Uterus (tissue), 4 donors: ENCODE results near the gene RAB11FIP4. TPM values are rescaled to one million over a fixed set of nuclear protein-coding genes. Genes with fewer than 3 reads are reported as not detected.

ENCODE experiments used
- DNase-seq, 2 donors: peaks; one replicate each; pipeline ENCODE4 v3.0.0-alpha.2; 2019 to 2020
- H3K27ac ChIP-seq, 2 donors: fragments of 200-600 bp; sonication (generic); 1 replicate in 1 of 2; 2 replicates in 1 of 2; pipeline ENCODE4 v1.5.1; 2016 to 2018
- H3K27me3 ChIP-seq, 2 donors: fragments of 200-600 bp; sonication (generic); one replicate each; pipeline ENCODE4 v1.5.1; 2018 to 2019; ENCODE audit warnings: control low read depth in 1 of 2
- H3K36me3 ChIP-seq, 2 donors: fragments of 200-600 bp; sonication (generic); one replicate each; pipeline ENCODE4 v1.5.1; 2019; ENCODE audit warnings: control low read depth in 1 of 2
- H3K4me1 ChIP-seq, 2 donors: fragments of 200-600 bp; sonication (generic); one replicate each; pipeline ENCODE4 v1.5.1; 2018 to 2019; ENCODE audit warnings: control low read depth in 1 of 2
- H3K4me3 ChIP-seq, 2 donors: fragments of 200-600 bp; sonication (generic); 1 replicate in 1 of 2; 2 replicates in 1 of 2; pipeline ENCODE4 v1.5.1; 2018 to 2019; ENCODE audit warnings: mild to moderate bottlenecking in 1 of 2
- H3K9me3 ChIP-seq, 2 donors: fragments of 200-600 bp; sonication (generic); one replicate each; pipeline ENCODE4 v1.5.1; 2019; ENCODE audit warnings: control low read depth in 1 of 2
- CTCF ChIP-seq, 4 experiments: fragments of 200-600 bp in 2 of 4; fragments of 450-650 bp in 2 of 4; sonication (generic) in 2 of 4; IDR thresholded peaks; one replicate each; pipeline ENCODE4 v1.5.1; 2016 to 2019; ENCODE audit warnings: antibody characterized with exemption in 4 of 4, mild to moderate bottlenecking in 2 of 4, moderate library complexity in 1 of 4
- POLR2A ChIP-seq, 2 donors: fragments of 450-650 bp; IDR thresholded peaks; one replicate each; pipeline ENCODE4 v1.6.1; 2016; ENCODE audit warnings: antibody characterized with exemption in 2 of 2, mild to moderate bottlenecking in 1 of 2, moderate library complexity in 1 of 2
- intact Hi-C: fragments of 100-400 bp; cut with DNase I; formaldehyde crosslinking; loops from one replicate; pipeline ENCODE4 v1.15.1; 2023; ENCODE audit warnings: low total_unique reads
- total RNA-seq, 4 donors: library from RNA; depleted of rRNA in 3 of 4; stranded (reverse); fragments of >200 nt in 3 of 4; gene quantifications; one replicate each; pipeline versions ENCODE4 v1.1.0 to v1.2.4, GENCODE V29; 2014 to 2023
- donor health status: DM: yes; HTN: yes; CAD: no.

The RAB11FIP4 gene
- total RNA-seq, 4 donors from 2014 or later: 7.2 to 12.0 TPM; not detected in 2

- TF ChIP-seq CTCF (IDR thresholded peaks at IDR 0.05) (no peak), POLR2A (IDR thresholded peaks at IDR 0.05) (no peak)
- intact Hi-C loops: no loop called here
- DNase-seq: no peak
- no peak overlapping the region for H3K4me3 ChIP-seq
- no peak overlapping the region for H3K27ac ChIP-seq
- no peaks in the 10 kb centered on the region for H3K4me1 ChIP-seq
- no peaks in the 10 kb centered on the region for H3K36me3 ChIP-seq
- no peaks in the 10 kb centered on the region for H3K9me3 ChIP-seq
- no peaks in the 10 kb centered on the region for H3K27me3 ChIP-seq
Measured at GRCh38 chr17:31446195-31446967, 54.9 kb downstream of the RAB11FIP4 start.

GRCh38 chr17:31448467-31449077 is 57.1 kb downstream of the RAB11FIP4 start:
- no peak overlapping the region for H3K27ac ChIP-seq

DNA sequence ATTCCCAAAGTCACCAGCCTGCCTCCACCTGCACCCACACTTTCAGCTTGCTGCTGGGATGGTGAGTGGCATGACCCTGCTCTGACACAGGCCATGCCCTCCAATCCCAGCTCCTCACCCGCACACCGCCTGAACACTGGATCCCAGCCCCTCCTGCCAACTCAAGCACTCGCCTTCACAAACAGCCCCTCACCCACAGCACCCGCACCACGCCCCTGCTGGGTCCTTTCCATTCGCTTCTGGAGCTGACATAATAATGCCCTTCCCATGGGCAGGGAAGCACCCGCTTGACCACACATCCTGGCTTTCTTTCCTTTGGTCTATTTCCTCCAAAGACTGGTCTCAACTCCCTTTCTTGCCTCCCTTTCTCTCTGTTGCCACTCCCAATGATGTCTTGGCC is 57.6 kb downstream of the RAB11FIP4 start:
- no peak overlapping the region for H3K27ac ChIP-seq
- no peaks in the 10 kb centered on the region for H3K36me3 ChIP-seq
- TF ChIP-seq POLR2A (IDR thresholded peaks at IDR 0.05) (no peak), CTCF (IDR thresholded peaks at IDR 0.05) (no peak)
- H3K9me3 ChIP-seq: no peaks in the 10 kb centered on the region
- no peaks in the 10 kb centered on the region for H3K4me1 ChIP-seq
- DNase-seq: no peak
- H3K27me3 ChIP-seq: no peaks in the 10 kb centered on the region
- no peak overlapping the region for H3K4me3 ChIP-seq
- intact Hi-C loops: no loop called here

More at GRCh38 chr17:31448467-31449077, 57.1 kb downstream of the RAB11FIP4 start:
- Histone ChIP-seq H3K4me1 (no peaks in the 10 kb centered on the region), H3K9me3 (no peaks in the 10 kb centered on the region), H3K27me3 (no peaks in the 10 kb centered on the region), H3K36me3 (no peaks in the 10 kb centered on the region), H3K4me3 (no peak overlapping the region)
- TF ChIP-seq CTCF (IDR thresholded peaks at IDR 0.05) (no peak), POLR2A (IDR thresholded peaks at IDR 0.05) (no peak)
- DNase-seq: no peak
- intact Hi-C loops: no loop called here

GRCh38 chr17:31449746-31450145 is 58.3 kb downstream of the RAB11FIP4 start:
- Histone ChIP-seq H3K9me3 (no peaks in the 10 kb centered on the region), H3K27me3 (no peaks in the 10 kb centered on the region), H3K4me1 (no peaks in the 10 kb centered on the region), H3K36me3 (no peaks in the 10 kb centered on the region), H3K27ac (no peak overlapping the region), H3K4me3 (no peak overlapping the region)
- TF ChIP-seq CTCF (IDR thresholded peaks at IDR 0.05) (no peak), POLR2A (IDR thresholded peaks at IDR 0.05) (no peak)
- DNase-seq: no peak
- intact Hi-C loops: no loop called here

GRCh38 chr17:31452101-31452500 is 60.6 kb downstream of the RAB11FIP4 start:
- no peak for DNase-seq
- TF ChIP-seq POLR2A (IDR thresholded peaks at IDR 0.05) (no peak), CTCF (IDR thresholded peaks at IDR 0.05) (no peak)
- no peaks in the 10 kb centered on the region for H3K9me3 ChIP-seq
- H3K4me1 ChIP-seq: no peaks in the 10 kb centered on the region
- no peak overlapping the region for H3K27ac ChIP-seq
- no peaks in the 10 kb centered on the region for H3K36me3 ChIP-seq
- intact Hi-C loops: no loop called here
- no peak overlapping the region for H3K4me3 ChIP-seq
- no peaks in the 10 kb centered on the region for H3K27me3 ChIP-seq
